OCI-LY7 (cell line): ENCODE data around the gene ROBO1.

ENCODE experiments used
- CTCF ChIP-seq: fragments of 200-600 bp; sonication (generic); conservative IDR thresholded peaks from 2 replicates; pipeline ENCODE4 v1.5.1; 2014; ENCODE audit warnings: mild to moderate bottlenecking, antibody characterized with exemption, low read length, moderate library complexity, mixed read lengths
- EZH2phosphoT487 ChIP-seq: fragments of 200-600 bp; sonication (generic); IDR thresholded peaks from 2 replicates; pipeline ENCODE4 v1.6.1; 2018; ENCODE audit warnings: low read depth, borderline replicate concordance, mild to moderate bottlenecking, mixed run types, antibody characterized with exemption, low read length, moderate library complexity, mixed read lengths

- TF ChIP-seq EZH2phosphoT487 (no peak), CTCF (no peak)
These were observed 727.7 kb downstream of the ROBO1 start for GRCh38 chr3:79040091-79040490.
